ENCODE data around the gene PPP3CA.

DNA sequence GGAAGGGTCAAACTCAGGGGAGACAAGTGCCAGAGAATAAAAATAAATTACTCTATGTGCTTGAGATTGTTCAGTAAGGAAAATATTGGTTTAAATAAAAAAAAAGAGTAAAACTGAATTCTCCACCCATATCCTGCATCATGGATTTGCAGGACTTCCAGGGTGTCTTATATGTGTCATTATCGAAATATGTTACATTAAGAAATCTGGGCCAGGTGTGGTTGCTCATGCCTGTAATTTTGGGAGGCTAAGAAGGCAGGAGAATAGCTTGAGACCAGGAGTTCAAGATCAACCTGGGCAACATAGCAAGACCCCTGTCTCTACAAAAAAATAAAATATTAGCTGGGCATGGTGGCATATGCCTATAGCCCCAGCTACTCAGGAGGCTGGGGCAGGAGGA lies 104.9 kb downstream of the PPP3CA start:
- TF ChIP-seq POLR2AphosphoS5 (IDR thresholded peaks at IDR 0.05; ENCODE audit: low read depth), result no peak
- no peak for TF ChIP-seq EZH2 (IDR thresholded peaks at IDR 0.05; ENCODE audit: low read depth, unreplicated experiment)
- TF ChIP-seq, protein P1, sequence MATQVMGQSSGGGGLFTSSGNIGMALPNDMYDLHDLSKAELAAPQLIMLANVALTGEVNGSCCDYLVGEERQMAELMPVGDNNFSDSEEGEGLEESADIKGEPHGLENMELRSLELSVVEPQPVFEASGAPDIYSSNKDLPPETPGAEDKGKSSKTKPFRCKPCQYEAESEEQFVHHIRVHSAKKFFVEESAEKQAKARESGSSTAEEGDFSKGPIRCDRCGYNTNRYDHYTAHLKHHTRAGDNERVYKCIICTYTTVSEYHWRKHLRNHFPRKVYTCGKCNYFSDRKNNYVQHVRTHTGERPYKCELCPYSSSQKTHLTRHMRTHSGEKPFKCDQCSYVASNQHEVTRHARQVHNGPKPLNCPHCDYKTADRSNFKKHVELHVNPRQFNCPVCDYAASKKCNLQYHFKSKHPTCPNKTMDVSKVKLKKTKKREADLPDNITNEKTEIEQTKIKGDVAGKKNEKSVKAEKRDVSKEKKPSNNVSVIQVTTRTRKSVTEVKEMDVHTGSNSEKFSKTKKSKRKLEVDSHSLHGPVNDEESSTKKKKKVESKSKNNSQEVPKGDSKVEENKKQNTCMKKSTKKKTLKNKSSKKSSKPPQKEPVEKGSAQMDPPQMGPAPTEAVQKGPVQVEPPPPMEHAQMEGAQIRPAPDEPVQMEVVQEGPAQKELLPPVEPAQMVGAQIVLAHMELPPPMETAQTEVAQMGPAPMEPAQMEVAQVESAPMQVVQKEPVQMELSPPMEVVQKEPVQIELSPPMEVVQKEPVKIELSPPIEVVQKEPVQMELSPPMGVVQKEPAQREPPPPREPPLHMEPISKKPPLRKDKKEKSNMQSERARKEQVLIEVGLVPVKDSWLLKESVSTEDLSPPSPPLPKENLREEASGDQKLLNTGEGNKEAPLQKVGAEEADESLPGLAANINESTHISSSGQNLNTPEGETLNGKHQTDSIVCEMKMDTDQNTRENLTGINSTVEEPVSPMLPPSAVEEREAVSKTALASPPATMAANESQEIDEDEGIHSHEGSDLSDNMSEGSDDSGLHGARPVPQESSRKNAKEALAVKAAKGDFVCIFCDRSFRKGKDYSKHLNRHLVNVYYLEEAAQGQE (IDR thresholded peaks at IDR 0.05; ENCODE audit: unreplicated experiment), result no peak
- TF ChIP-seq, protein P2, sequence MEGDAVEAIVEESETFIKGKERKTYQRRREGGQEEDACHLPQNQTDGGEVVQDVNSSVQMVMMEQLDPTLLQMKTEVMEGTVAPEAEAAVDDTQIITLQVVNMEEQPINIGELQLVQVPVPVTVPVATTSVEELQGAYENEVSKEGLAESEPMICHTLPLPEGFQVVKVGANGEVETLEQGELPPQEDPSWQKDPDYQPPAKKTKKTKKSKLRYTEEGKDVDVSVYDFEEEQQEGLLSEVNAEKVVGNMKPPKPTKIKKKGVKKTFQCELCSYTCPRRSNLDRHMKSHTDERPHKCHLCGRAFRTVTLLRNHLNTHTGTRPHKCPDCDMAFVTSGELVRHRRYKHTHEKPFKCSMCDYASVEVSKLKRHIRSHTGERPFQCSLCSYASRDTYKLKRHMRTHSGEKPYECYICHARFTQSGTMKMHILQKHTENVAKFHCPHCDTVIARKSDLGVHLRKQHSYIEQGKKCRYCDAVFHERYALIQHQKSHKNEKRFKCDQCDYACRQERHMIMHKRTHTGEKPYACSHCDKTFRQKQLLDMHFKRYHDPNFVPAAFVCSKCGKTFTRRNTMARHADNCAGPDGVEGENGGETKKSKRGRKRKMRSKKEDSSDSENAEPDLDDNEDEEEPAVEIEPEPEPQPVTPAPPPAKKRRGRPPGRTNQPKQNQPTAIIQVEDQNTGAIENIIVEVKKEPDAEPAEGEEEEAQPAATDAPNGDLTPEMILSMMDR (conservative IDR thresholded peaks at IDR 0.05; ENCODE audit: low read depth in 2 of 2), result no peak
- no peak for TF ChIP-seq ZNF114 (CRISPR knock-in tag; IDR thresholded peaks at IDR 0.05)
- TF ChIP-seq, protein P3, sequence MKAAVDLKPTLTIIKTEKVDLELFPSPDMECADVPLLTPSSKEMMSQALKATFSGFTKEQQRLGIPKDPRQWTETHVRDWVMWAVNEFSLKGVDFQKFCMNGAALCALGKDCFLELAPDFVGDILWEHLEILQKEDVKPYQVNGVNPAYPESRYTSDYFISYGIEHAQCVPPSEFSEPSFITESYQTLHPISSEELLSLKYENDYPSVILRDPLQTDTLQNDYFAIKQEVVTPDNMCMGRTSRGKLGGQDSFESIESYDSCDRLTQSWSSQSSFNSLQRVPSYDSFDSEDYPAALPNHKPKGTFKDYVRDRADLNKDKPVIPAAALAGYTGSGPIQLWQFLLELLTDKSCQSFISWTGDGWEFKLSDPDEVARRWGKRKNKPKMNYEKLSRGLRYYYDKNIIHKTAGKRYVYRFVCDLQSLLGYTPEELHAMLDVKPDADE (IDR thresholded peaks at IDR 0.05), result no peak
- TF ChIP-seq EZH2phosphoT487 (IDR thresholded peaks at IDR 0.05; ENCODE audit: unreplicated experiment), result no peak
- TF ChIP-seq JUNB (IDR thresholded peaks at IDR 0.05; ENCODE audit: unreplicated experiment), result no peak
- TF ChIP-seq NANOG (IDR thresholded peaks at IDR 0.05; ENCODE audit: borderline replicate concordance), result no peak
- TF ChIP-seq CREB1 (CRISPR knock-in tag; IDR thresholded peaks at IDR 0.05; ENCODE audit: low read depth), result no peak
- no peak for TF ChIP-seq STAT1 (IDR thresholded peaks at IDR 0.05; ENCODE audit: unreplicated experiment)
- TF ChIP-seq, protein P4, sequence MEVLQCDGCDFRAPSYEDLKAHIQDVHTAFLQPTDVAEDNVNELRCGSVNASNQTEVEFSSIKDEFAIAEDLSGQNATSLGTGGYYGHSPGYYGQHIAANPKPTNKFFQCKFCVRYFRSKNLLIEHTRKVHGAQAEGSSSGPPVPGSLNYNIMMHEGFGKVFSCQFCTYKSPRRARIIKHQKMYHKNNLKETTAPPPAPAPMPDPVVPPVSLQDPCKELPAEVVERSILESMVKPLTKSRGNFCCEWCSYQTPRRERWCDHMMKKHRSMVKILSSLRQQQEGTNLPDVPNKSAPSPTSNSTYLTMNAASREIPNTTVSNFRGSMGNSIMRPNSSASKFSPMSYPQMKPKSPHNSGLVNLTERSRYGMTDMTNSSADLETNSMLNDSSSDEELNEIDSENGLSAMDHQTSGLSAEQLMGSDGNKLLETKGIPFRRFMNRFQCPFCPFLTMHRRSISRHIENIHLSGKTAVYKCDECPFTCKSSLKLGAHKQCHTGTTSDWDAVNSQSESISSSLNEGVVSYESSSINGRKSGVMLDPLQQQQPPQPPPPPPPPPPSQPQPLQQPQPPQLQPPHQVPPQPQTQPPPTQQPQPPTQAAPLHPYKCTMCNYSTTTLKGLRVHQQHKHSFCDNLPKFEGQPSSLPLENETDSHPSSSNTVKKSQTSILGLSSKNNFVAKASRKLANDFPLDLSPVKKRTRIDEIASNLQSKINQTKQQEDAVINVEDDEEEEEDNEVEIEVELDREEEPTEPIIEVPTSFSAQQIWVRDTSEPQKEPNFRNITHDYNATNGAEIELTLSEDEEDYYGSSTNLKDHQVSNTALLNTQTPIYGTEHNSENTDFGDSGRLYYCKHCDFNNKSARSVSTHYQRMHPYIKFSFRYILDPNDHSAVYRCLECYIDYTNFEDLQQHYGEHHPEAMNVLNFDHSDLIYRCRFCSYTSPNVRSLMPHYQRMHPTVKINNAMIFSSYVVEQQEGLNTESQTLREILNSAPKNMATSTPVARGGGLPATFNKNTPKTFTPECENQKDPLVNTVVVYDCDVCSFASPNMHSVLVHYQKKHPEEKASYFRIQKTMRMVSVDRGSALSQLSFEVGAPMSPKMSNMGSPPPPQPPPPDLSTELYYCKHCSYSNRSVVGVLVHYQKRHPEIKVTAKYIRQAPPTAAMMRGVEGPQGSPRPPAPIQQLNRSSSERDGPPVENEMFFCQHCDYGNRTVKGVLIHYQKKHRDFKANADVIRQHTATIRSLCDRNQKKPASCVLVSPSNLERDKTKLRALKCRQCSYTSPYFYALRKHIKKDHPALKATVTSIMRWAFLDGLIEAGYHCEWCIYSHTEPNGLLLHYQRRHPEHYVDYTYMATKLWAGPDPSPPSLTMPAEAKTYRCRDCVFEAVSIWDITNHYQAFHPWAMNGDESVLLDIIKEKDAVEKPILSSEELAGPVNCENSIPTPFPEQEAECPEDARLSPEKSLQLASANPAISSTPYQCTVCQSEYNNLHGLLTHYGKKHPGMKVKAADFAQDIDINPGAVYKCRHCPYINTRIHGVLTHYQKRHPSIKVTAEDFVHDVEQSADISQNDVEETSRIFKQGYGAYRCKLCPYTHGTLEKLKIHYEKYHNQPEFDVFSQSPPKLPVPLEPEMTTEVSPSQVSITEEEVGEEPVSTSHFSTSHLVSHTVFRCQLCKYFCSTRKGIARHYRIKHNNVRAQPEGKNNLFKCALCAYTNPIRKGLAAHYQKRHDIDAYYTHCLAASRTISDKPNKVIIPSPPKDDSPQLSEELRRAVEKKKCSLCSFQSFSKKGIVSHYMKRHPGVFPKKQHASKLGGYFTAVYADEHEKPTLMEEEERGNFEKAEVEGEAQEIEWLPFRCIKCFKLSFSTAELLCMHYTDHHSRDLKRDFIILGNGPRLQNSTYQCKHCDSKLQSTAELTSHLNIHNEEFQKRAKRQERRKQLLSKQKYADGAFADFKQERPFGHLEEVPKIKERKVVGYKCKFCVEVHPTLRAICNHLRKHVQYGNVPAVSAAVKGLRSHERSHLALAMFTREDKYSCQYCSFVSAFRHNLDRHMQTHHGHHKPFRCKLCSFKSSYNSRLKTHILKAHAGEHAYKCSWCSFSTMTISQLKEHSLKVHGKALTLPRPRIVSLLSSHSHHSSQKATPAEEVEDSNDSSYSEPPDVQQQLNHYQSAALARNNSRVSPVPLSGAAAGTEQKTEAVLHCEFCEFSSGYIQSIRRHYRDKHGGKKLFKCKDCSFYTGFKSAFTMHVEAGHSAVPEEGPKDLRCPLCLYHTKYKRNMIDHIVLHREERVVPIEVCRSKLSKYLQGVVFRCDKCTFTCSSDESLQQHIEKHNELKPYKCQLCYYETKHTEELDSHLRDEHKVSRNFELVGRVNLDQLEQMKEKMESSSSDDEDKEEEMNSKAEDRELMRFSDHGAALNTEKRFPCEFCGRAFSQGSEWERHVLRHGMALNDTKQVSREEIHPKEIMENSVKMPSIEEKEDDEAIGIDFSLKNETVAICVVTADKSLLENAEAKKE (CRISPR knock-in tag; IDR thresholded peaks at IDR 0.05), result no peak
- no peak for TF ChIP-seq ZNF331 (CRISPR knock-in tag; IDR thresholded peaks at IDR 0.05; ENCODE audit: low read depth)
